Duodenal mucosa (tissue), 2 donors: ENCODE results near the gene S100PBP.

ENCODE experiments used
- H3K27ac ChIP-seq: one replicate; pipeline ENCODE4 v1.7.0; 2013; ENCODE audit warnings: low read depth, low read length
- H3K27me3 ChIP-seq, 2 donors: one replicate each; pipeline ENCODE4 v1.7.0; 2013; ENCODE audit warnings: low read length in 2 of 2, control low read depth in 1 of 2; ENCODE audit not compliant: insufficient read depth in 2 of 2, control insufficient read depth in 1 of 2
- H3K36me3 ChIP-seq, 2 donors: one replicate each; pipeline ENCODE4 v1.7.0; 2013; ENCODE audit warnings: low read length in 2 of 2, control low read depth in 1 of 2; ENCODE audit not compliant: insufficient read depth in 2 of 2, control insufficient read depth in 1 of 2
- H3K4me1 ChIP-seq, 2 donors: one replicate each; pipeline ENCODE4 v1.7.0; 2013; ENCODE audit warnings: low read length in 2 of 2, control low read depth in 1 of 2; ENCODE audit not compliant: insufficient read depth in 2 of 2, control insufficient read depth in 1 of 2
- H3K4me3 ChIP-seq, 2 donors: one replicate each; pipeline ENCODE4 v1.7.0; 2013; ENCODE audit warnings: low read length in 2 of 2, low read depth in 1 of 2
- H3K9ac ChIP-seq, 2 donors: one replicate each; pipeline ENCODE4 v1.7.0; 2013; ENCODE audit warnings: low read length in 2 of 2, low read depth in 1 of 2
- H3K9me3 ChIP-seq, 2 donors: one replicate each; pipeline ENCODE4 v1.7.0; 2013; ENCODE audit warnings: low read length in 2 of 2, control low read depth in 1 of 2; ENCODE audit not compliant: control insufficient read depth in 1 of 2

Gene S100PBP

GRCh38 chr1:32825181-32825580, 7.7 kb downstream of the S100PBP start:
- no peak overlapping the region for H3K9ac ChIP-seq
- peaks cover 19 to 45% of the 10 kb centered on the region in 2 donors for H3K36me3 ChIP-seq

DNA sequence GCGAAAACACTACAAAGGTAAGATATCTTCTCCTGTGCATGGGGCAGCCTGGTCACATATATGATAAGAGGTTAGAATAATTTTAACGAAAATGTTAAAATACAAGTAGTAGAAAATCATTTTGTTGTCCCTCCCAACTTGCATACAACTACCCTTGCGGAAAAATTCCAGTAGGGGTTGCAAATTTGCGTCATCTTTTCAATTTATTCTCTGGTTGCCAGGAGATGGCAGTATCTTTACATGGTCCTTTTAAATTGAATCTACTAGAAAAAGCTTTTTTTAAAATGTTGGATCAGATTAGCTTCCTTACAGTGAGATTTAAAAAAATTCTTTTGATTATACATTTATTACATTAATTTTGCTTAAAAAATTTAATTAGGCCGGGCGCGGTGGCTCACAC, 10.9 kb downstream of the S100PBP start:
- Histone ChIP-seq H3K9ac (no peak overlapping the region), H3K36me3 (peaks cover 27 to 71% of the 10 kb centered on the region in 2 donors), H3K4me3 (no peak overlapping the region), H3K27me3 (no peaks in the 10 kb centered on the region), H3K9me3 (no peaks in the 10 kb centered on the region), H3K27ac (no peak overlapping the region), H3K4me1 (no peaks in the 10 kb centered on the region)

More at GRCh38 chr1:32825181-32825580, 7.7 kb downstream of the S100PBP start:
- H3K27ac ChIP-seq, result no peak overlapping the region
- H3K9me3 ChIP-seq, result no peaks in the 10 kb centered on the region
- H3K27me3 ChIP-seq, result no peaks in the 10 kb centered on the region
- H3K4me3 ChIP-seq, result no peak overlapping the region
- H3K4me1 ChIP-seq, result no peaks in the 10 kb centered on the region

GRCh38 chr1:32830092-32830852, 12.8 kb downstream of the S100PBP start:
- no peak overlapping the region for H3K9ac ChIP-seq
- H3K4me3 ChIP-seq, result no peak overlapping the region
- H3K36me3 ChIP-seq, result peaks cover 27 to 72% of the 10 kb centered on the region in 2 donors
- no peaks in the 10 kb centered on the region for H3K27me3 ChIP-seq
- H3K27ac ChIP-seq, result no peak overlapping the region
- no peaks in the 10 kb centered on the region for H3K4me1 ChIP-seq
- no peaks in the 10 kb centered on the region for H3K9me3 ChIP-seq

GRCh38 chr1:32831878-32832277, 14.4 kb downstream of the S100PBP start:
- Histone ChIP-seq H3K27me3 (no peaks in the 10 kb centered on the region), H3K9me3 (no peaks in the 10 kb centered on the region), H3K36me3 (peaks cover 16 to 63% of the 10 kb centered on the region in 2 donors), H3K4me3 (no peak overlapping the region), H3K27ac (no peak overlapping the region), H3K4me1 (no peaks in the 10 kb centered on the region), H3K9ac (no peak overlapping the region)

- no peak overlapping the region for H3K9ac ChIP-seq
- no peak overlapping the region for H3K27ac ChIP-seq
- H3K9me3 ChIP-seq, result no peaks in the 10 kb centered on the region
- no peaks in the 10 kb centered on the region for H3K27me3 ChIP-seq
- no peaks in the 10 kb centered on the region for H3K4me1 ChIP-seq
- H3K4me3 ChIP-seq, result no peak overlapping the region
- H3K36me3 ChIP-seq, result peaks cover 4 to 23% of the 10 kb centered on the region in 2 donors
Measured at GRCh38 chr1:32848354-32849063, 31.1 kb downstream of the S100PBP start.

DNA sequence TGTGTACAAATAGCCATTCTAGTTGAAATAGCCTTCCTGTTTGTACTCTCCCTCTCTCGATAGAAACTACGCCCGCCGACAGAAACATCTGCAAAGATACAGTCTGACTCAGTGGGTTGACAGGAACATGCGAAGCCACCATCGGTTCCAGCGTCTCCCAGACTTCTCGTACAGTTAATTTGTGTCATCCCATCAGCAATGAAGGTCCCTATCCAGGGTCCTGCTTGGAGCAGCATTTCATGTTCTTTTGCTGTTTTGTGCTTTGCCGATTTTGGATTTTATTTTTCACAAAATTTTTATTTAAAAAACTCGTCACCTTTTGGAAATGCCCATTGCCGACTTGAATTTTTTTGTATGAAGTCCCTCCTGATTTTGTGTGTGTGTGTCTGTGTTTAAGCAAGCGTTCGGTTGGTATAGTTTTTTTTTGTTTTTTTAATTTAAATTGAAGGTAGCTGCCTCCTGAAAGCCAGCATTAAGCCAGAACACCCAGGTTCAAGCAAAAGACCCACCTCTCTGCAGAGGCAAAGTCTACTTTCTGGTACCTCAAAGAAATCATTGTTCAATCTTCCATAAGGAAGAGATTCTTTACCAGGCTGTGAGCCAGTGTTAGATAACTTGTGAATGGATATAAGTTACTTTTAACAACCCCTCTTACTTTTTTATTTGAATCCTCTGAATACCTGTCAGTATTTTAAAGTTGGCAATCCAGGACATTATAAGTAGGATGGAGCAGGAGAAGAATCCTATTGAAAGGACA, 38.6 kb downstream of the S100PBP start:
- Histone ChIP-seq H3K36me3 (peaks cover 12 to 46% of the 10 kb centered on the region in 2 donors), H3K9me3 (no peaks in the 10 kb centered on the region), H3K4me1 (peaks cover 0 to 7% of the 10 kb centered on the region in 2 donors), H3K27ac (no peak overlapping the region), H3K27me3 (no peaks in the 10 kb centered on the region), H3K4me3 (no peak overlapping the region), H3K9ac (no peak overlapping the region)

- Histone ChIP-seq H3K4me1 (peaks cover 0 to 7% of the 10 kb centered on the region in 2 donors), H3K27ac (no peak overlapping the region), H3K27me3 (no peaks in the 10 kb centered on the region), H3K9ac (no peak overlapping the region), H3K9me3 (no peaks in the 10 kb centered on the region), H3K36me3 (peaks cover 17 to 52% of the 10 kb centered on the region in 2 donors), H3K4me3 (no peak overlapping the region)
Measured at GRCh38 chr1:32858136-32858535, 40.7 kb downstream of the S100PBP start.

- H3K27ac ChIP-seq, result no peak overlapping the region
- no peaks in the 10 kb centered on the region for H3K9me3 ChIP-seq
- no peaks in the 10 kb centered on the region for H3K27me3 ChIP-seq
- H3K36me3 ChIP-seq, result peaks cover 17 to 53% of the 10 kb centered on the region in 2 donors
- no peak overlapping the region for H3K4me3 ChIP-seq
- H3K9ac ChIP-seq, result no peak overlapping the region
- peaks cover 0 to 7% of the 10 kb centered on the region in 2 donors for H3K4me1 ChIP-seq
Measured at GRCh38 chr1:32858791-32859190, 41.3 kb downstream of the S100PBP start.

DNA sequence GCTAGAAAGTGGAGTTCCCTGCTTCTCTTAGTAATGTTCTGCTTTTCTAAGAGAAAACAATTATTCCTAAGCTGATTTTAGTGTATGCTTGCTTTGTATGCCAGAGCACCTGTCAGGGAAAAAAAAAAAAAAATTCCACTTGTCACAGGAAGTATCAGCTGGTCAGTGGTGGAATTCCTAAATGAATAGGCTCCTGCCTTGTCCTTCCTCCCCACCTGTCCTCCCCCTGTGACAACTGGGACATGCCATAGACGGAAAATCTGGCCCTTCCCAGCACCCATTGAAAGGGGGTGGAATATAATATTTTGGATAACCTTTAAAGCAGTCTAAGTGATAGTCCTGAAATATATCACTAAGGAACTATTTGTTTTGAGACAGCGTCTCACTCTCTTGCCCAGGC, 42.5 kb downstream of the S100PBP start:
- Histone ChIP-seq H3K9me3 (no peaks in the 10 kb centered on the region), H3K9ac (no peak overlapping the region), H3K36me3 (peaks cover 11 to 45% of the 10 kb centered on the region in 2 donors), H3K4me3 (no peak overlapping the region), H3K4me1 (peaks cover 0 to 3% of the 10 kb centered on the region in 2 donors), H3K27ac (no peak overlapping the region), H3K27me3 (no peaks in the 10 kb centered on the region)

DNA sequence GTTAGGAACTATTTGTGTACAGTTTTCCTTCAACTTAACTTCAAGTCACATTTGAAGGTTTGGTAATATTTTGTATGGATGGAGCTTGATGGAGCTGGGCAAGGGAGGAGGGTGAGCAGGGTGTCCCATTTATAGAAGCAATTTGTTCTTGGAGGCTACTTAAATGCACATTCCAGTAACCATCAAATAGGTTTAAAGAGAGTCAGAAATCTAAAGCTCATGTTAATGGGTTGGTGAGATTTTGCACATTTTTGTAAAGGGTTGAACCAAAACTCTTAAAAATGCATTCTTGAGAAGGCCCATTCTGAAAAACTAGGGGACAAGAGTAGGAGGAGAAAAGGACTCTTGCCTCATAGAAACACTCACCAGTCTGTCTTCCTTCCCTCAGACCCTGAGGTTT, 43.1 kb downstream of the S100PBP start:
- H3K4me1 ChIP-seq, result no peaks in the 10 kb centered on the region
- no peak overlapping the region for H3K9ac ChIP-seq
- H3K36me3 ChIP-seq, result peaks cover 11 to 43% of the 10 kb centered on the region in 2 donors
- no peaks in the 10 kb centered on the region for H3K27me3 ChIP-seq
- no peak overlapping the region for H3K27ac ChIP-seq
- H3K4me3 ChIP-seq, result no peak overlapping the region
- no peaks in the 10 kb centered on the region for H3K9me3 ChIP-seq
